HepG2 (cell line): ENCODE measurements around the gene CORO1C. TPM values are rescaled to one million over a fixed set of nuclear protein-coding genes. Genes with fewer than 3 reads are reported as not detected.

Experiments used
- ASH2L ChIP-seq: fragments of 300-600, 200-600 bp; sonication (generic); IDR thresholded peaks from 2 replicates; pipeline ENCODE4 v1.7.0; 2017; ENCODE audit warnings: low read depth, mild to moderate bottlenecking, moderate library complexity, mixed read lengths, low read length; ENCODE audit not compliant: insufficient read length
- CSRNP2 ChIP-seq: sonication (generic); formaldehyde crosslinking; conservative IDR thresholded peaks from 2 replicates; pipeline ENCODE4 v1.8.0; 2022; ENCODE audit warnings: low read depth, missing genetic modification reagents
- NFATC3 ChIP-seq: sonication (generic); formaldehyde crosslinking; IDR thresholded peaks from 2 replicates; pipeline ENCODE4 v1.5.1; 2020; ENCODE audit warnings: mild to moderate bottlenecking, missing genetic modification reagents
- NONO ChIP-seq, 2 experiments: fragments of 450-650 bp in 1 of 2; sonication (generic) in 1 of 2; formaldehyde crosslinking in 1 of 2; IDR thresholded peaks in 1 of 2; conservative IDR thresholded peaks in 1 of 2; 2 replicates each; pipeline versions ENCODE4 v1.6.1 to v1.8.0; 2017 to 2022; ENCODE audit warnings: mild to moderate bottlenecking in 1 of 2, missing genetic modification reagents in 1 of 2, moderate library complexity in 1 of 2
- PAXIP1 ChIP-seq: sonication (generic); formaldehyde crosslinking; conservative IDR thresholded peaks from 2 replicates; pipeline ENCODE4 v1.4.0; 2020; ENCODE audit warnings: mild to moderate bottlenecking, missing genetic modification reagents, moderate library complexity
- POLR2AphosphoS2 ChIP-seq: IDR thresholded peaks from 2 replicates; pipeline ENCODE4 v1.6.1; 2011; ENCODE audit warnings: low read depth, low read length, improper control_type of control experiment
- ZNF577 ChIP-seq: sonication (generic); formaldehyde crosslinking; IDR thresholded peaks from 2 replicates; pipeline ENCODE4 v1.4.0; 2020; ENCODE audit warnings: mild to moderate bottlenecking, low read depth, missing genetic modification reagents, borderline replicate concordance
- polyA plus RNA-seq, 8 experiments: library from polyadenylated mRNA; depleted of rRNA in 3 of 8; stranded (reverse) in 7 of 8; unstranded in 1 of 8; fragments of >200 nt; fragmentation: Illumina TruSeq in 4 of 8; extraction: Trizol in 4 of 8; gene quantifications; 2 replicates each; pipeline versions ENCODE4 v1.2.1 to v1.2.3, GENCODE V29; 2011 to 2016; ENCODE audit warnings: low read depth in 4 of 8, missing spikeins in 1 of 8, mixed read lengths in 1 of 8; ENCODE audit not compliant: insufficient read depth in 1 of 8
- total RNA-seq, 5 experiments: library from RNA; depleted of rRNA; stranded (reverse); fragments of >200 nt; fragmentation: Illumina TruSeq; extraction: Trizol; gene quantifications; 2 replicates each; pipeline ENCODE4 v1.2.3, GENCODE V29; 2016; ENCODE audit warnings: low read depth in 1 of 5
- TF ChIP-seq, protein P1 (sequence below): sonication (generic); formaldehyde crosslinking; IDR thresholded peaks from 2 replicates; pipeline ENCODE4 v1.4.0; 2020; ENCODE audit warnings: mild to moderate bottlenecking, missing genetic modification reagents
- TF ChIP-seq, protein P2 (sequence below): sonication (generic); formaldehyde crosslinking; IDR thresholded peaks from 2 replicates; pipeline ENCODE4 v1.4.0; 2020; ENCODE audit warnings: missing genetic modification reagents
- TF ChIP-seq, protein P3 (sequence below): sonication (generic); formaldehyde crosslinking; IDR thresholded peaks from 2 replicates; pipeline ENCODE4 v1.5.0; 2020; ENCODE audit warnings: missing genetic modification reagents, mild to moderate bottlenecking, borderline replicate concordance

Gene CORO1C
- total and polyA plus RNA-seq, 2 of the 13 experiments (the other 11 are each of a cell fraction or from before 2014, with no cell fraction given): 73.7 to 131 TPM

DNA sequence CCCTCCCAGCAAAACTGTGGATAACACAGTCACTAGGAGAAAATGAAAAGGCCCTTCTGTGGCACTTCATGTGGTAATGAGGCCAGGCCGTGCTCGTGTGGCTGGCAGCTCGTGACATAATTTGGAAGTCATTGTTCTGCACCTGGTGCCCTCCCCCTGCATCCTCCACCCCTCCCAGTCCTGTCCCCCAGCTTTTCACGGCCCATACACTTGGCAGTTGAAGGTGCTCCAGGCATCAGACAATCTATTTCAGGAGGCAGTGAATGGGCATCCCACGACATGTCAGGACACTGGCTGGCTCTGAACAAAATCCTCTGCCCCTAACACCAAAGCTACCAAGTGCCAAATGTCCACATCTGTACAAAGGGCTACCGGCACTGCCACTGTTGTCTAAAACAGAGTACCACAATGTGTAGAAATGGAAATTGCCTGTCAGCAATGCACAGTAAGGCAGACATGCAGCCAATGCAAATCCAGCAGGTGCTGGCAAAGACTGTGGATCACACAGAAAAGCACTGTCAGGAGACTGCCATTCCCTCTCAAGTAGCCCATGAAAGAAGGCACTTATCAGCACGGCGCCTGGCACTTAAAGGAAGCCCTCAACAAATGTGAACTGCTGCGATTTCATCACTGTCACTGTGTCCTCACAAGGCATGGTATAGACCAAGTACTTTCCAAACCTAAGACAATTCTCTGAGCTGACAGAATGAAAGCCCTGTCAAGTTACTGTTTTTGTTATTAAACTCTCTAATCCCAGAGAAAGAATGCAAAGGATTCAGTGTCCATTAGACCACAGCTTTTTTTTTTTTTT is 39.1 kb downstream of the CORO1C start (continued):
- TF ChIP-seq CSRNP2 (CRISPR knock-in tag) (no peak), ASH2L (peak; percentile 48), NONO (IDR thresholded peaks at IDR 0.05) (no peak), NONO (CRISPR knock-in tag; conservative IDR thresholded peaks at IDR 0.05) (0 out of 2 replicates have a peak, but pooled peaks have one; percentile 6), NFATC3 (CRISPR knock-in tag) (no peak), PAXIP1 (CRISPR knock-in tag) (peak; percentile 8), ZNF577 (CRISPR knock-in tag) (no peak), POLR2AphosphoS2 (peak; percentile 53; the same call in 1 of the 2 replicates)
- TF ChIP-seq, protein P1, sequence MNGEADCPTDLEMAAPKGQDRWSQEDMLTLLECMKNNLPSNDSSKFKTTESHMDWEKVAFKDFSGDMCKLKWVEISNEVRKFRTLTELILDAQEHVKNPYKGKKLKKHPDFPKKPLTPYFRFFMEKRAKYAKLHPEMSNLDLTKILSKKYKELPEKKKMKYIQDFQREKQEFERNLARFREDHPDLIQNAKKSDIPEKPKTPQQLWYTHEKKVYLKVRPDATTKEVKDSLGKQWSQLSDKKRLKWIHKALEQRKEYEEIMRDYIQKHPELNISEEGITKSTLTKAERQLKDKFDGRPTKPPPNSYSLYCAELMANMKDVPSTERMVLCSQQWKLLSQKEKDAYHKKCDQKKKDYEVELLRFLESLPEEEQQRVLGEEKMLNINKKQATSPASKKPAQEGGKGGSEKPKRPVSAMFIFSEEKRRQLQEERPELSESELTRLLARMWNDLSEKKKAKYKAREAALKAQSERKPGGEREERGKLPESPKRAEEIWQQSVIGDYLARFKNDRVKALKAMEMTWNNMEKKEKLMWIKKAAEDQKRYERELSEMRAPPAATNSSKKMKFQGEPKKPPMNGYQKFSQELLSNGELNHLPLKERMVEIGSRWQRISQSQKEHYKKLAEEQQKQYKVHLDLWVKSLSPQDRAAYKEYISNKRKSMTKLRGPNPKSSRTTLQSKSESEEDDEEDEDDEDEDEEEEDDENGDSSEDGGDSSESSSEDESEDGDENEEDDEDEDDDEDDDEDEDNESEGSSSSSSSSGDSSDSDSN: 0 out of 2 replicates have a peak, but pooled peaks have one; percentile 7
- TF ChIP-seq, protein P2, sequence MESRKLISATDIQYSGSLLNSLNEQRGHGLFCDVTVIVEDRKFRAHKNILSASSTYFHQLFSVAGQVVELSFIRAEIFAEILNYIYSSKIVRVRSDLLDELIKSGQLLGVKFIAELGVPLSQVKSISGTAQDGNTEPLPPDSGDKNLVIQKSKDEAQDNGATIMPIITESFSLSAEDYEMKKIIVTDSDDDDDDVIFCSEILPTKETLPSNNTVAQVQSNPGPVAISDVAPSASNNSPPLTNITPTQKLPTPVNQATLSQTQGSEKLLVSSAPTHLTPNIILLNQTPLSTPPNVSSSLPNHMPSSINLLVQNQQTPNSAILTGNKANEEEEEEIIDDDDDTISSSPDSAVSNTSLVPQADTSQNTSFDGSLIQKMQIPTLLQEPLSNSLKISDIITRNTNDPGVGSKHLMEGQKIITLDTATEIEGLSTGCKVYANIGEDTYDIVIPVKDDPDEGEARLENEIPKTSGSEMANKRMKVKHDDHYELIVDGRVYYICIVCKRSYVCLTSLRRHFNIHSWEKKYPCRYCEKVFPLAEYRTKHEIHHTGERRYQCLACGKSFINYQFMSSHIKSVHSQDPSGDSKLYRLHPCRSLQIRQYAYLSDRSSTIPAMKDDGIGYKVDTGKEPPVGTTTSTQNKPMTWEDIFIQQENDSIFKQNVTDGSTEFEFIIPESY: 0 out of 2 replicates have a peak, but pooled peaks have one; percentile 1
- TF ChIP-seq, protein P3, sequence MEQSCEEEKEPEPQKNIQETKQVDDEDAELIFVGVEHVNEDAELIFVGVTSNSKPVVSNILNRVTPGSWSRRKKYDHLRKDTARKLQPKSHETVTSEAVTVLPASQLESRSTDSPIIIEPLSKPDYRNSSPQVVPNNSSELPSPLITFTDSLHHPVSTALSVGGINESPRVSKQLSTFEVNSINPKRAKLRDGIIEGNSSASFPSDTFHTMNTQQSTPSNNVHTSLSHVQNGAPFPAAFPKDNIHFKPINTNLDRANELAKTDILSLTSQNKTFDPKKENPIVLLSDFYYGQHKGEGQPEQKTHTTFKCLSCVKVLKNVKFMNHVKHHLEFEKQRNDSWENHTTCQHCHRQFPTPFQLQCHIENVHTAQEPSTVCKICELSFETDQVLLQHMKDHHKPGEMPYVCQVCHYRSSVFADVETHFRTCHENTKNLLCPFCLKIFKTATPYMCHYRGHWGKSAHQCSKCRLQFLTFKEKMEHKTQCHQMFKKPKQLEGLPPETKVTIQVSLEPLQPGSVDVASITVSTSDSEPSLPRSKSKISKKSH (CRISPR knock-in tag): no peak
